Osteocyte (in vitro differentiated cells): ENCODE data around the gene MIER1. TPM values are rescaled to one million over a fixed set of nuclear protein-coding genes. Genes with fewer than 3 reads are reported as not detected.

ENCODE experiments used
- DNase-seq: peaks from one replicate; pipeline ENCODE4 v3.0.0; 2021; ENCODE audit warnings: mixed read lengths; ENCODE audit not compliant: unreplicated experiment; ENCODE audit errors: extremely low spot score
- H3K27ac Mint-ChIP-seq: one replicate; pipeline ENCODE4 v1.8.0; 2021; ENCODE audit warnings: mild to moderate bottlenecking, mixed read lengths; ENCODE audit not compliant: unreplicated experiment
- H3K27me3 Mint-ChIP-seq: one replicate; pipeline ENCODE4 v1.8.0; 2021; ENCODE audit warnings: mixed read lengths; ENCODE audit not compliant: unreplicated experiment
- H3K36me3 Mint-ChIP-seq: one replicate; pipeline ENCODE4 v1.8.0; 2021; ENCODE audit warnings: mixed read lengths; ENCODE audit not compliant: unreplicated experiment
- H3K4me1 Mint-ChIP-seq: one replicate; pipeline ENCODE4 v1.8.0; 2021; ENCODE audit warnings: mixed read lengths; ENCODE audit not compliant: unreplicated experiment
- H3K4me3 Mint-ChIP-seq: one replicate; pipeline ENCODE4 v1.8.0; 2021; ENCODE audit warnings: mild to moderate bottlenecking, moderate library complexity, mixed read lengths; ENCODE audit not compliant: unreplicated experiment
- H3K9me3 Mint-ChIP-seq: one replicate; pipeline ENCODE4 v1.8.0; 2021; ENCODE audit warnings: mixed read lengths; ENCODE audit not compliant: unreplicated experiment
- total RNA-seq: library from RNA; stranded (reverse); gene quantifications from 2 replicates; pipeline ENCODE4 v1.2.1, GENCODE V29; 2021
- TF ChIP-seq, protein P1 (sequence below): fragments of 200-600 bp; sonication (generic); IDR thresholded peaks from 2 replicates; pipeline ENCODE4 v1.5.0; 2021; ENCODE audit warnings: antibody characterized with exemption, mild to moderate bottlenecking, moderate library complexity

Gene MIER1
- total RNA-seq, 1 donor from 2014 or later, result 45.8 TPM

GRCh38 chr1:66981679-66982078 is 56.9 kb downstream of the MIER1 start:
- Mint-ChIP-seq H3K27ac (no peak overlapping the region), H3K36me3 (peaks cover 35% of the 10 kb centered on the region), H3K4me1 (no peaks in the 10 kb centered on the region), H3K9me3 (no peaks in the 10 kb centered on the region), H3K4me3 (no peak overlapping the region), H3K27me3 (no peaks in the 10 kb centered on the region)
- TF ChIP-seq, protein P1, sequence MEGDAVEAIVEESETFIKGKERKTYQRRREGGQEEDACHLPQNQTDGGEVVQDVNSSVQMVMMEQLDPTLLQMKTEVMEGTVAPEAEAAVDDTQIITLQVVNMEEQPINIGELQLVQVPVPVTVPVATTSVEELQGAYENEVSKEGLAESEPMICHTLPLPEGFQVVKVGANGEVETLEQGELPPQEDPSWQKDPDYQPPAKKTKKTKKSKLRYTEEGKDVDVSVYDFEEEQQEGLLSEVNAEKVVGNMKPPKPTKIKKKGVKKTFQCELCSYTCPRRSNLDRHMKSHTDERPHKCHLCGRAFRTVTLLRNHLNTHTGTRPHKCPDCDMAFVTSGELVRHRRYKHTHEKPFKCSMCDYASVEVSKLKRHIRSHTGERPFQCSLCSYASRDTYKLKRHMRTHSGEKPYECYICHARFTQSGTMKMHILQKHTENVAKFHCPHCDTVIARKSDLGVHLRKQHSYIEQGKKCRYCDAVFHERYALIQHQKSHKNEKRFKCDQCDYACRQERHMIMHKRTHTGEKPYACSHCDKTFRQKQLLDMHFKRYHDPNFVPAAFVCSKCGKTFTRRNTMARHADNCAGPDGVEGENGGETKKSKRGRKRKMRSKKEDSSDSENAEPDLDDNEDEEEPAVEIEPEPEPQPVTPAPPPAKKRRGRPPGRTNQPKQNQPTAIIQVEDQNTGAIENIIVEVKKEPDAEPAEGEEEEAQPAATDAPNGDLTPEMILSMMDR, result no peak
- DNase-seq, result no peak

- Mint-ChIP-seq H3K4me3 (no peak overlapping the region), H3K36me3 (peaks cover 36% of the 10 kb centered on the region), H3K27ac (no peak overlapping the region), H3K27me3 (no peaks in the 10 kb centered on the region), H3K9me3 (no peaks in the 10 kb centered on the region), H3K4me1 (no peaks in the 10 kb centered on the region)
- DNase-seq, result no peak
- TF ChIP-seq, protein P1, result no peak
Observed at GRCh38 chr1:66982561-66983260, 57.9 kb downstream of the MIER1 start.

DNA sequence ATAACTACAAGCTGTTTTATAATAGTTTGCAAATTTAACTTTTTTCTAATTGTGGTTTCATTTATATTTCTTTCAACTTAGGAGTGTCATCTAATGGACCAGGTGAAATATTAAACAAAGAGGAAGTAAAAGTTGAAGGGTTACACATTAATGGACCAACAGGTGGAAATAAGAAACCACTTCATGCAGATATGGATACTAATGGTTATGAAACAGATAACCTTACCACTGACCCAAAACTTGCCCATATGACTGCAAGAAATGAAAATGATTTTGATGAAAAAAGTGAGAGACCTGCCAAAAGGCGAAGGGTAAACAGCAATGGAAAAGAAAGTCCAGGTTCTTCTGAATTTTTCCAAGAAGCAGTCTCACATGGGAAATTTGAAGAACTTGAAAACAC is 59.7 kb downstream of the MIER1 start:
- no peaks in the 10 kb centered on the region for H3K4me1 Mint-ChIP-seq
- peaks cover 43% of the 10 kb centered on the region for H3K36me3 Mint-ChIP-seq
- no peaks in the 10 kb centered on the region for H3K27me3 Mint-ChIP-seq
- no peak overlapping the region for H3K27ac Mint-ChIP-seq
- H3K9me3 Mint-ChIP-seq, result no peaks in the 10 kb centered on the region
- TF ChIP-seq, protein P1, result no peak
- H3K4me3 Mint-ChIP-seq, result no peak overlapping the region
- DNase-seq, result no peak

GRCh38 chr1:66985835-66986234 is 61.0 kb downstream of the MIER1 start:
- H3K27ac Mint-ChIP-seq, result no peak overlapping the region
- H3K4me1 Mint-ChIP-seq, result no peaks in the 10 kb centered on the region
- no peak overlapping the region for H3K4me3 Mint-ChIP-seq
- DNase-seq, result no peak
- H3K9me3 Mint-ChIP-seq, result no peaks in the 10 kb centered on the region
- H3K36me3 Mint-ChIP-seq, result peaks cover 43% of the 10 kb centered on the region
- TF ChIP-seq, protein P1, result no peak
- no peaks in the 10 kb centered on the region for H3K27me3 Mint-ChIP-seq

GRCh38 chr1:66993076-66993475 is 68.3 kb downstream of the MIER1 start:
- TF ChIP-seq, protein P1, result no peak
- peaks cover 18% of the 10 kb centered on the region for H3K36me3 Mint-ChIP-seq
- H3K4me3 Mint-ChIP-seq, result no peak overlapping the region
- no peak for DNase-seq
- no peak overlapping the region for H3K27ac Mint-ChIP-seq
- no peaks in the 10 kb centered on the region for H3K4me1 Mint-ChIP-seq
- H3K9me3 Mint-ChIP-seq, result no peaks in the 10 kb centered on the region
- H3K27me3 Mint-ChIP-seq, result no peaks in the 10 kb centered on the region
